SK-N-MC (cell line): ENCODE data around the gene ST6GALNAC3.

Source experiments
- FOXP2 ChIP-seq: optimal IDR thresholded peaks from 2 replicates; pipeline ENCODE3; 2011; ENCODE audit warnings: mild to moderate bottlenecking, moderate library complexity; ENCODE audit not compliant: insufficient read depth; ENCODE audit errors: extremely low read length, control extremely low read depth
- POLR2AphosphoS5 ChIP-seq: IDR thresholded peaks from 2 replicates; pipeline ENCODE4 v1.6.1; 2012; ENCODE audit warnings: mild to moderate bottlenecking, low read depth, low read length, borderline replicate concordance

DNA sequence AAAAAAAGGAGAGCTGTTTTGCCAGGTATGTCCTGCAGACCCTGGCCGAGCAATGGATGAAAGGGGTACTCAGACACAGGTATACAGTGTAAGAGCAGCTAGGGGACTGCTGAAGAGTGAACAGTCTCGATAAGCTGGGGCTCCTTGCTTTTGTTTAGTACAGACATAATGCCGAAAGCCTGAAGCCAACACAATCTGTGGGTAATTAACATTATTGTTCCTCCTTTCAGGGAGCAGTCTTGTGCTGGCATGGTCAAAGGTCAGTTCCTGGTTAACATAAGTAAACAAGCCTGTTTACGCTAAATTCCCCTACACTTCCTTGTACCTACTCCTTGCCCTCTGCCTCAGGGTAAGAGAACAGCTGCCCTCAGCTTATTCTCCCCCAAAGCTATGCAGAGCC, 520.5 kb downstream of the ST6GALNAC3 start:
- TF ChIP-seq POLR2AphosphoS5: no peak
- no peak for TF ChIP-seq FOXP2
